HepG2 (cell line): Measurements from ENCODE around the gene PDZD2. TPM values are rescaled to one million over a fixed set of nuclear protein-coding genes. Genes with fewer than 3 reads are reported as not detected.

ENCODE experiments used
- ATAC-seq: fragments of 200-7000 bp; cut with Tn5 transposase; 3 replicates; pipeline ENCODE4 v1.9.1; 2020; ENCODE audit warnings: mild to moderate bottlenecking, moderate library complexity
- BruUV-seq: library from RNA; stranded (reverse); fragments of 400-500 nt; replicated peaks from 2 replicates; lab custom pipeline; 2021; lab: Mats Ljungman, UMichigan
- CTCF ChIA-PET: fragments of 300-600 bp; formaldehyde crosslinking; extraction: SDS; loops from one replicate; lab custom pipeline; 2021; ENCODE audit warnings: low total read pairs, inconsistent platforms, low intra/inter-chr PET ratio; lab: Yijun Ruan, JAX
- POLR2A ChIA-PET: fragments of 350-600 bp; sonication (Branson Sonifier 250); formaldehyde crosslinking; loops from one replicate; lab custom pipeline; 2020; ENCODE audit warnings: antibody characterized with exemption, inconsistent platforms; lab: Yijun Ruan, JAX
- DNase-seq: peaks from one replicate; pipeline ENCODE4 v3.0.0-alpha.2; 2015; ENCODE audit warnings: low spot score
- FAIRE-seq: peaks from 3 replicates; lab custom pipeline; 2011; peaks lifted over from hg19 to GRCh38; lab: Jason Lieb, UNC
- H2AFZ ChIP-seq: one replicate; pipeline ENCODE4 v1.6.1; 2011; ENCODE audit warnings: low read length, inconsistent platforms
- H3K27ac ChIP-seq: fragments of 300-600 bp; 3 replicates; pipeline ENCODE4 v1.8.0; 2011; ENCODE audit warnings: mixed run types, mild to moderate bottlenecking, mixed read lengths, low read length, inconsistent platforms; ENCODE audit not compliant: insufficient read depth; ENCODE audit errors: extremely low read length
- H3K27me3 ChIP-seq, 2 experiments: fragments of 200-600 bp in 1 of 2; 2 replicates in 1 of 2; 3 replicates in 1 of 2; pipeline versions ENCODE4 v1.6.0 to v1.8.0; 2011; ENCODE audit warnings: low read length in 2 of 2, mild to moderate bottlenecking in 2 of 2, moderate library complexity in 2 of 2, inconsistent platforms in 1 of 2; ENCODE audit not compliant: insufficient read depth in 2 of 2, control insufficient read depth in 1 of 2
- H3K36me3 ChIP-seq, 2 experiments: fragments of 200-600 bp in 1 of 2; replicated peaks in 1 of 2; 2 replicates in 1 of 2; 3 replicates in 1 of 2; pipeline versions ENCODE4 v1.5.1 to v1.8.0; 2011; ENCODE audit warnings: low read length in 2 of 2, inconsistent platforms in 1 of 2; ENCODE audit not compliant: insufficient read depth in 2 of 2, control insufficient read depth in 1 of 2
- H3K4me1 ChIP-seq: 2 replicates; pipeline ENCODE4 v1.5.1; 2012; ENCODE audit warnings: low read length, inconsistent platforms; ENCODE audit not compliant: insufficient read depth
- H3K4me2 ChIP-seq: 2 replicates; pipeline ENCODE4 v1.6.0; 2011; ENCODE audit warnings: low read depth, low read length, inconsistent platforms
- H3K4me3 ChIP-seq, 3 experiments: fragments of 200-600 bp in 1 of 3; sonication (generic), shearing (Covaris generic) in 1 of 3; replicated peaks in 1 of 3; 2 replicates each; pipeline ENCODE4 v1.5.1; 2011 to 2016; ENCODE audit warnings: low read length in 3 of 3, inconsistent platforms in 2 of 3, low read depth in 2 of 3, mild to moderate bottlenecking in 2 of 3, control low read depth in 1 of 3, mixed read lengths in 1 of 3; ENCODE audit not compliant: insufficient read depth in 1 of 3
- H3K79me2 ChIP-seq: one replicate; pipeline ENCODE4 v1.6.1; 2011; ENCODE audit warnings: low read length, inconsistent platforms; ENCODE audit not compliant: insufficient read depth
- H3K9ac ChIP-seq: 2 replicates; pipeline ENCODE4 v1.6.0; 2011; ENCODE audit warnings: mild to moderate bottlenecking, low read depth, low read length, inconsistent platforms; ENCODE audit not compliant: insufficient read depth
- H3K9me3 ChIP-seq: 2 replicates; pipeline ENCODE4 v1.5.1; 2012; ENCODE audit warnings: mild to moderate bottlenecking, low read length
- H4K20me1 ChIP-seq: 2 replicates; pipeline ENCODE4 v1.6.0; 2011; ENCODE audit warnings: inconsistent platforms, mild to moderate bottlenecking, low read length, moderate library complexity; ENCODE audit not compliant: insufficient read depth
- BHLHE40 ChIP-seq: IDR thresholded peaks from 2 replicates; pipeline ENCODE4 v1.6.1; 2011; ENCODE audit warnings: low read length, improper control_type of control experiment
- CEBPG ChIP-seq: IDR thresholded peaks from 2 replicates; pipeline ENCODE4 v1.6.1; 2016
- DMAP1 ChIP-seq: IDR thresholded peaks from 2 replicates; pipeline ENCODE4 v1.6.1; 2016
- ELK4 ChIP-seq: sonication (generic); formaldehyde crosslinking; IDR thresholded peaks from 2 replicates; pipeline ENCODE4 v1.9.0; 2021; ENCODE audit warnings: missing genetic modification reagents, borderline replicate concordance
- GZF1 ChIP-seq: sonication (generic); formaldehyde crosslinking; IDR thresholded peaks from 2 replicates; pipeline ENCODE4 v1.5.1; 2020; ENCODE audit warnings: mild to moderate bottlenecking, missing genetic modification reagents
- HDAC6 ChIP-seq: fragments of 200-600 bp; sonication (generic); IDR thresholded peaks from 2 replicates; pipeline ENCODE4 v1.7.0; 2017; ENCODE audit warnings: mild to moderate bottlenecking, antibody characterized with exemption, low read length, low read depth
- HIC2 ChIP-seq: sonication (generic); formaldehyde crosslinking; IDR thresholded peaks from 2 replicates; pipeline ENCODE4 v1.9.0; 2022; ENCODE audit warnings: low read depth, missing genetic modification reagents
- HNF4A ChIP-seq: sonication (generic); formaldehyde crosslinking; IDR thresholded peaks from 2 replicates; pipeline ENCODE4 v1.4.0; 2020; ENCODE audit warnings: missing genetic modification reagents
- HOXA5 ChIP-seq: sonication (generic); formaldehyde crosslinking; IDR thresholded peaks from 2 replicates; pipeline ENCODE4 v1.4.0; 2020; ENCODE audit warnings: missing genetic modification reagents
- JARID2 ChIP-seq: sonication (generic); formaldehyde crosslinking; IDR thresholded peaks from 2 replicates; pipeline ENCODE4 v1.8.1; 2023; ENCODE audit warnings: missing genetic modification reagents, inconsistent platforms; ENCODE audit not compliant: insufficient replicate concordance
- KDM6A ChIP-seq: IDR thresholded peaks from 2 replicates; pipeline ENCODE4 v1.6.1; 2016; ENCODE audit warnings: low read depth
- KLF16 ChIP-seq, 2 experiments: sonication (generic) in 1 of 2; formaldehyde crosslinking in 1 of 2; IDR thresholded peaks; 2 replicates each; pipeline versions ENCODE4 v1.6.1 to v1.8.0; 2016 to 2023; ENCODE audit warnings: missing genetic modification reagents in 2 of 2, missing compliant biosample characterization in 1 of 2
- MBNL3 ChIP-seq: fragments of 250-450 bp; sonication (Bioruptor Pico); conservative IDR thresholded peaks from 2 replicates; pipeline ENCODE4 v1.8.0; 2022; ENCODE audit warnings: mild to moderate bottlenecking, inconsistent platforms
- NPAS2 ChIP-seq: sonication (generic); formaldehyde crosslinking; IDR thresholded peaks from 2 replicates; pipeline ENCODE4 v1.8.0; 2022; ENCODE audit warnings: mild to moderate bottlenecking, missing genetic modification reagents, borderline replicate concordance
- PHF21A ChIP-seq: sonication (generic); formaldehyde crosslinking; IDR thresholded peaks from 2 replicates; pipeline ENCODE4 v1.5.0; 2020; ENCODE audit warnings: mild to moderate bottlenecking, missing genetic modification reagents
- SKI ChIP-seq: fragments of 450-650 bp; IDR thresholded peaks from one replicate; pipeline ENCODE4 v1.6.1; 2018; ENCODE audit warnings: mild to moderate bottlenecking; ENCODE audit not compliant: partially characterized antibody
- TBX2 ChIP-seq: sonication (generic); formaldehyde crosslinking; IDR thresholded peaks from 2 replicates; pipeline ENCODE4 v1.5.0; 2020; ENCODE audit warnings: missing genetic modification reagents, mild to moderate bottlenecking, borderline replicate concordance
- THAP7 ChIP-seq: sonication (generic); formaldehyde crosslinking; IDR thresholded peaks from 2 replicates; pipeline ENCODE4 v1.8.1; 2023; ENCODE audit warnings: mild to moderate bottlenecking, missing genetic modification reagents
- TRIM24 ChIP-seq: sonication (generic); formaldehyde crosslinking; IDR thresholded peaks from 2 replicates; pipeline ENCODE4 v1.8.0; 2022; ENCODE audit warnings: mild to moderate bottlenecking, missing genetic modification reagents
- ZNF10 ChIP-seq: sonication (generic); formaldehyde crosslinking; IDR thresholded peaks from 2 replicates; pipeline ENCODE4 v1.4.0; 2020; ENCODE audit warnings: mild to moderate bottlenecking, low read depth, missing genetic modification reagents, borderline replicate concordance
- ZNF383 ChIP-seq: sonication (generic); formaldehyde crosslinking; IDR thresholded peaks from 2 replicates; pipeline ENCODE4 v1.4.0; 2020; ENCODE audit warnings: missing genetic modification reagents, mild to moderate bottlenecking, borderline replicate concordance
- ZNF598 ChIP-seq: sonication (generic); formaldehyde crosslinking; IDR thresholded peaks from 2 replicates; pipeline ENCODE4 v1.5.1; 2020; ENCODE audit warnings: mild to moderate bottlenecking, missing genetic modification reagents, borderline replicate concordance
- in situ Hi-C: cut with HindIII; loops from 2 replicates; pipeline ENCODE4 v1.10.0; 2017; ENCODE audit warnings: low pct_unique_long_range_greater_than_20kb; ENCODE audit not compliant: extremely low pct_ligation_motif_present
- intact Hi-C: fragments of 100-400 bp; cut with micrococcal nuclease; formaldehyde crosslinking; loops from one replicate; pipeline ENCODE4 v1.10.0; 2022; ENCODE audit not compliant: unreplicated experiment
- polyA plus RNA-seq, 8 experiments: library from polyadenylated mRNA; depleted of rRNA in 3 of 8; stranded (reverse) in 7 of 8; unstranded in 1 of 8; fragments of >200 nt; fragmentation: Illumina TruSeq in 4 of 8; extraction: Trizol in 4 of 8; gene quantifications; 2 replicates each; pipeline versions ENCODE4 v1.2.1 to v1.2.3, GENCODE V29; 2011 to 2016; ENCODE audit warnings: low read depth in 4 of 8, missing spikeins in 1 of 8, mixed read lengths in 1 of 8; ENCODE audit not compliant: insufficient read depth in 1 of 8
- total RNA-seq, 5 experiments: library from RNA; depleted of rRNA; stranded (reverse); fragments of >200 nt; fragmentation: Illumina TruSeq; extraction: Trizol; gene quantifications; 2 replicates each; pipeline ENCODE4 v1.2.3, GENCODE V29; 2016; ENCODE audit warnings: low read depth in 1 of 5
- TF ChIP-seq, protein P1 (sequence below): fragments of 450-650 bp; IDR thresholded peaks from 2 replicates; pipeline ENCODE4 v1.6.1; 2017

The PDZD2 gene
- total and polyA plus RNA-seq, 2 of the 13 experiments (the other 11 are each of a cell fraction or from before 2014, with no cell fraction given), result 0.04 TPM; not detected in 1

DNA sequence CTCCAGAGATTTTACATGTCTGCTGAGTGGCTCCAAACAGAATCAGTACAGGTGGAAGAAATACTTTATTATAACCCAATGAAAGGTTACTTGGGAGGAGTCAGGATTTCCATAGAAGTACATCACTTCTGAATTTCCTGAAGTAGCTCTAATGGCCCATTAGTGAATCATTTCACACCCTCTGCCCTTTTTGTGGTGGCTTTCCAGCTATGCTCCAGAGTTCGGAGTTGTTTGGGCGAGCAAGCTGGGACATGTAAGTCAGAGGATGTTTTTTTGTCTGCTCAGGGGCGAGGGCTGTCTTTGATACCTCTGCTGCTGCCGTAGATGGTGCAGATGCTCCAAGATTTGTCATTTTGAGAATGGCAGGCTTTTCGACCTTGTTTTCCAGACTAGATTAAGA, 309.1 kb downstream of the PDZD2 start (continued):
- TF ChIP-seq HIC2 (CRISPR knock-in tag) (no peak), KLF16 (CRISPR knock-in tag; IDR thresholded peaks at IDR 0.05) (no peak), ZNF10 (CRISPR knock-in tag) (no peak), ZNF598 (CRISPR knock-in tag) (no peak), DMAP1 (CRISPR knock-in tag) (no peak), JARID2 (CRISPR knock-in tag) (no peak), KDM6A (CRISPR knock-in tag) (no peak), SKI (no peak), NPAS2 (CRISPR knock-in tag) (no peak)

GRCh38 chr5:31952067-31952466, 313.1 kb downstream of the PDZD2 start:
- Histone ChIP-seq H3K36me3 (no peaks in the 10 kb centered on the region), H3K4me3 (no peak overlapping the region), H3K27ac (no peak overlapping the region), H3K79me2 (no peaks in the 10 kb centered on the region), H4K20me1 (no peaks in the 10 kb centered on the region), H3K4me2 (no peak overlapping the region), H2AFZ (no peak overlapping the region), H3K4me1 (no peaks in the 10 kb centered on the region), H3K9me3 (no peaks in the 10 kb centered on the region), H3K9ac (no peak overlapping the region), H3K27me3 (peaks cover 0 to 1% of the 10 kb centered on the region in 2 experiments; a peak in 2 of 5 replicates)
- BruUV-seq, result no TSS peak
- ChIA-PET POLR2A (no interaction called here), CTCF (no interaction called here)
- intact Hi-C loops (no loop called here), in situ Hi-C loops (no loop called here)
- FAIRE-seq (no peak), ATAC-seq (no peak), DNase-seq (no peak)
- no peak for TF ChIP-seq MBNL3
- TF ChIP-seq HDAC6, result no peak
- TF ChIP-seq TBX2 (CRISPR knock-in tag), result no peak
- no peak for TF ChIP-seq ZNF383 (CRISPR knock-in tag)
- no peak for TF ChIP-seq ELK4 (CRISPR knock-in tag)
- no peak for TF ChIP-seq BHLHE40
- TF ChIP-seq THAP7 (CRISPR knock-in tag), result no peak
- TF ChIP-seq TRIM24 (CRISPR knock-in tag), result no peak
- no peak for TF ChIP-seq GZF1 (CRISPR knock-in tag)
- TF ChIP-seq, protein P1, sequence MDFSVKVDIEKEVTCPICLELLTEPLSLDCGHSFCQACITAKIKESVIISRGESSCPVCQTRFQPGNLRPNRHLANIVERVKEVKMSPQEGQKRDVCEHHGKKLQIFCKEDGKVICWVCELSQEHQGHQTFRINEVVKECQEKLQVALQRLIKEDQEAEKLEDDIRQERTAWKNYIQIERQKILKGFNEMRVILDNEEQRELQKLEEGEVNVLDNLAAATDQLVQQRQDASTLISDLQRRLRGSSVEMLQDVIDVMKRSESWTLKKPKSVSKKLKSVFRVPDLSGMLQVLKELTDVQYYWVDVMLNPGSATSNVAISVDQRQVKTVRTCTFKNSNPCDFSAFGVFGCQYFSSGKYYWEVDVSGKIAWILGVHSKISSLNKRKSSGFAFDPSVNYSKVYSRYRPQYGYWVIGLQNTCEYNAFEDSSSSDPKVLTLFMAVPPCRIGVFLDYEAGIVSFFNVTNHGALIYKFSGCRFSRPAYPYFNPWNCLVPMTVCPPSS, result no peak
- no peak for TF ChIP-seq HNF4A (CRISPR knock-in tag)
- no peak for TF ChIP-seq HOXA5 (CRISPR knock-in tag)
- no peak for TF ChIP-seq CEBPG
- TF ChIP-seq PHF21A (CRISPR knock-in tag), result no peak
